Kidney (tissue), 14 donors: ENCODE measurements around the gene FCHSD1. TPM values are rescaled to one million over a fixed set of nuclear protein-coding genes. Genes with fewer than 3 reads are reported as not detected.
A peak's percentile ranks its signal among the peaks of the same experiment; 100 is the strongest.

Source experiments
- DNase-seq, 5 donors: peaks; one replicate each; pipeline ENCODE4 v3.0.0-alpha.2; 2013 to 2020
- FAIRE-seq: peaks from 2 replicates; lab custom pipeline; 2012; peaks lifted over from hg19 to GRCh38; lab: Jason Lieb, UNC
- H3K27ac ChIP-seq, 2 donors: one replicate each; pipeline ENCODE4 v1.7.0; 2013; ENCODE audit warnings: low read depth in 2 of 2, low read length in 2 of 2, inconsistent platforms in 1 of 2
- H3K27me3 ChIP-seq: one replicate; pipeline ENCODE4 v1.7.1; 2013; ENCODE audit warnings: low read length, inconsistent platforms; ENCODE audit not compliant: control insufficient read depth, insufficient read depth
- H3K36me3 ChIP-seq, 3 donors: one replicate each; pipeline versions ENCODE4 v1.7.0 to v1.7.1; 2013; ENCODE audit warnings: low read length in 3 of 3, control low read depth in 1 of 3, inconsistent platforms in 1 of 3; ENCODE audit not compliant: insufficient read depth in 3 of 3, control insufficient read depth in 2 of 3
- H3K4me1 ChIP-seq, 3 donors: one replicate each; pipeline versions ENCODE4 v1.7.0 to v1.7.1; 2013; ENCODE audit warnings: low read length in 3 of 3, inconsistent platforms in 1 of 3, low read depth in 1 of 3; ENCODE audit not compliant: control insufficient read depth in 2 of 3, insufficient read depth in 2 of 3
- H3K4me3 ChIP-seq, 3 donors: one replicate each; pipeline versions ENCODE4 v1.7.0 to v1.8.1; 2013; ENCODE audit warnings: low read length in 3 of 3, control low read depth in 1 of 3, inconsistent platforms in 1 of 3
- H3K9ac ChIP-seq, 3 donors: one replicate each; pipeline versions ENCODE4 v1.7.0 to v1.7.1; 2013; ENCODE audit warnings: low read length in 3 of 3, control low read depth in 1 of 3, inconsistent platforms in 1 of 3
- H3K9me3 ChIP-seq, 3 donors: one replicate each; pipeline versions ENCODE4 v1.7.0 to v1.7.1; 2013; ENCODE audit warnings: low read length in 3 of 3, control low read depth in 1 of 3, inconsistent platforms in 1 of 3; ENCODE audit not compliant: control insufficient read depth in 2 of 3, insufficient read depth in 1 of 3
- intact Hi-C: fragments of 100-400 bp; cut with DNase I; formaldehyde crosslinking; loops from one replicate; pipeline ENCODE4 v1.11.1; 2022
- polyA plus RNA-seq: library from polyadenylated mRNA; stranded (reverse); fragments of 350-450 nt; fragmentation: Illumina TruSeq; extraction: RNeasy Lipid Tissue Mini Kit (QIAGEN cat#74804); gene quantifications from one replicate; pipeline ENCODE4 v1.2.3, GENCODE V29; 2014; ENCODE audit warnings: low read depth, low replicate concordance; ENCODE audit not compliant: insufficient read depth
- total RNA-seq: library from RNA; stranded (reverse); fragmentation: NEBNext Ultra II Directional; extraction: Animal tissue kit (Norgen Biotek cat#: 25700); gene quantifications from one replicate; pipeline ENCODE4 v1.2.1, GENCODE V29; 2021
- TF ChIP-seq, protein P1 (sequence below): IDR thresholded peaks from 3 replicates; pipeline ENCODE4 v1.5.1; 2012; ENCODE audit warnings: mild to moderate bottlenecking, moderate library complexity, borderline replicate concordance; ENCODE audit not compliant: insufficient read depth; ENCODE audit errors: extremely low read depth
- donor health status: control.
- donor health status: control.
- donor health status: control.
- donor health status: control.
- donor health status: control.
- donor health status: DM: yes; HTN: yes; CAD: no.
- donor health status: Normal renal cell carcinoma (clear cell type).

The FCHSD1 gene
- total and polyA plus RNA-seq, 2 donors from 2014 or later: 6.4 to 20.3 TPM

DNA sequence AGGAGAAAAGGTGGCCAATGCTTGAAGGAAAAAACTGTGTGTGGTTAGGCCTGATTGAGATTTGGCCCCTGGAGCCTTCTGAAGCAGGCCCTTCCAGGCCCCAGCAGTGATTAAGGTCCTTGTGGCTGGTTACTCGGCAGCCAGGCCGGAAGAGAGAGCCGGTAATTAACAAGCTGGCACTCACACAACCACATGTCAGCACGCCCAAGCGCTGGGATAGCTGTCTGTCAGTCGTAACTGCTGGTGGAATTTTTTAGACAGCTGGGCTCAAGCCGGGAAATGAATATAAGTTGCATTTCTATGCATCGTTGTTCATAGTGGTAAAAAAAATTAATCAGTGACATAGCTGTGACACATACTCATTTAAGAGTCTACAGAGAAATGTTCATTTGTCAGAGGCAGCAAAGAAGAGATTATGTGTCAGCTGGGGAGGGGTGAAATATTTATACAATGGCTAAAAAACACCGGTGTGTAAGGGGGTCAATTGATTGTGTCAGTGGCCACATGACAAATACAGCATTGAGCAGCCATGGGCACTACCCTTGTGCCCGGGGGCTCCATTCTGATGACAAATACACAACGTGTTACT, 44.5 kb upstream of the FCHSD1 start:
- DNase-seq (peak in 3 of 5 donors; percentile 47 to 86 (median 58)), FAIRE-seq (no peak)
- TF ChIP-seq, protein P1, sequence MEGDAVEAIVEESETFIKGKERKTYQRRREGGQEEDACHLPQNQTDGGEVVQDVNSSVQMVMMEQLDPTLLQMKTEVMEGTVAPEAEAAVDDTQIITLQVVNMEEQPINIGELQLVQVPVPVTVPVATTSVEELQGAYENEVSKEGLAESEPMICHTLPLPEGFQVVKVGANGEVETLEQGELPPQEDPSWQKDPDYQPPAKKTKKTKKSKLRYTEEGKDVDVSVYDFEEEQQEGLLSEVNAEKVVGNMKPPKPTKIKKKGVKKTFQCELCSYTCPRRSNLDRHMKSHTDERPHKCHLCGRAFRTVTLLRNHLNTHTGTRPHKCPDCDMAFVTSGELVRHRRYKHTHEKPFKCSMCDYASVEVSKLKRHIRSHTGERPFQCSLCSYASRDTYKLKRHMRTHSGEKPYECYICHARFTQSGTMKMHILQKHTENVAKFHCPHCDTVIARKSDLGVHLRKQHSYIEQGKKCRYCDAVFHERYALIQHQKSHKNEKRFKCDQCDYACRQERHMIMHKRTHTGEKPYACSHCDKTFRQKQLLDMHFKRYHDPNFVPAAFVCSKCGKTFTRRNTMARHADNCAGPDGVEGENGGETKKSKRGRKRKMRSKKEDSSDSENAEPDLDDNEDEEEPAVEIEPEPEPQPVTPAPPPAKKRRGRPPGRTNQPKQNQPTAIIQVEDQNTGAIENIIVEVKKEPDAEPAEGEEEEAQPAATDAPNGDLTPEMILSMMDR: no peak
- Histone ChIP-seq H3K4me3 (no peak overlapping the region), H3K9ac (no peak overlapping the region), H3K9me3 (no peaks in the 10 kb centered on the region), H3K27ac (no peak overlapping the region), H3K4me1 (peaks cover 0 to 5% (median 4%) of the 10 kb centered on the region in 3 donors), H3K27me3 (peaks cover 5% of the 10 kb centered on the region), H3K36me3 (no peaks in the 10 kb centered on the region)
- intact Hi-C loops: loop anchor here (10.0 kb wide), 1 partner anchor 259 kb away; the partner anchor contains the start of gene PCDH12

- peaks cover 2% of the 10 kb centered on the region for H3K27me3 ChIP-seq
- peaks cover 0 to 5% (median 4%) of the 10 kb centered on the region in 3 donors for H3K4me1 ChIP-seq
- no peaks in the 10 kb centered on the region for H3K9me3 ChIP-seq
- no peak overlapping the region for H3K4me3 ChIP-seq
- no peak overlapping the region for H3K27ac ChIP-seq
- no peaks in the 10 kb centered on the region for H3K36me3 ChIP-seq
- no peak for FAIRE-seq
- TF ChIP-seq, protein P1: no peak
- DNase-seq: no peak
- intact Hi-C loops: loop anchor here (5.0 to 10.0 kb wide), 2 partner anchors 188 to 260 kb away; partner anchors contain the start of gene PCDH12
- no peak overlapping the region for H3K9ac ChIP-seq
These were observed 43.3 kb upstream of the FCHSD1 start for GRCh38 chr5:141694479-141694878.

GRCh38 chr5:141692919-141693725, 41.9 kb upstream of the FCHSD1 start:
- DNase-seq (no peak), FAIRE-seq (no peak)
- intact Hi-C loops: loop anchor here (5.0 to 10.0 kb wide), 2 partner anchors 189 to 262 kb away; partner anchors contain the start of gene PCDH12
- Histone ChIP-seq H3K4me1 (peaks cover 0 to 5% (median 4%) of the 10 kb centered on the region in 3 donors), H3K9me3 (no peaks in the 10 kb centered on the region), H3K4me3 (no peak overlapping the region), H3K36me3 (no peaks in the 10 kb centered on the region), H3K27me3 (peaks cover 2% of the 10 kb centered on the region), H3K9ac (no peak overlapping the region), H3K27ac (no peak overlapping the region)
- TF ChIP-seq, protein P1: no peak
